HepG2 (cell line): ENCODE measurements around the gene MED19. TPM values are rescaled to one million over a fixed set of nuclear protein-coding genes. Genes with fewer than 3 reads are reported as not detected.

Experiments used
- ATF7 ChIP-seq, 2 experiments: fragments of 450-650 bp in 1 of 2; sonication (generic) in 1 of 2; formaldehyde crosslinking in 1 of 2; IDR thresholded peaks; 2 replicates each; pipeline versions ENCODE4 v1.4.0 to v1.6.1; 2016 to 2020; ENCODE audit warnings: antibody characterized with exemption in 1 of 2, mild to moderate bottlenecking in 1 of 2, missing genetic modification reagents in 1 of 2
- CENPT ChIP-seq: sonication (generic); formaldehyde crosslinking; IDR thresholded peaks from 2 replicates; pipeline ENCODE4 v1.8.0; 2022; ENCODE audit warnings: low read depth, mild to moderate bottlenecking, moderate library complexity, missing genetic modification reagents
- E2F2 ChIP-seq: sonication (generic); formaldehyde crosslinking; IDR thresholded peaks from 2 replicates; pipeline ENCODE4 v1.4.0; 2020; ENCODE audit warnings: missing genetic modification reagents, borderline replicate concordance
- GPN1 ChIP-seq: sonication (generic); formaldehyde crosslinking; IDR thresholded peaks from 2 replicates; pipeline ENCODE4 v1.5.1; 2020; ENCODE audit warnings: missing genetic modification reagents, borderline replicate concordance
- HMGXB4 ChIP-seq, 2 experiments: sonication (generic) in 1 of 2; formaldehyde crosslinking in 1 of 2; IDR thresholded peaks; 2 replicates each; pipeline versions ENCODE4 v1.4.0 to v1.6.1; 2018 to 2020; ENCODE audit warnings: missing genetic modification reagents in 2 of 2, borderline replicate concordance in 1 of 2, low read depth in 1 of 2, mild to moderate bottlenecking in 1 of 2, missing biosample characterization in 1 of 2
- HOXA3 ChIP-seq: sonication (generic); formaldehyde crosslinking; IDR thresholded peaks from 2 replicates; pipeline ENCODE4 v1.5.0; 2020; ENCODE audit warnings: missing genetic modification reagents
- IRF2 ChIP-seq: IDR thresholded peaks from 2 replicates; pipeline ENCODE4 v1.6.1; 2018; ENCODE audit warnings: missing genetic modification reagents, missing compliant biosample characterization
- KLF12 ChIP-seq: sonication (generic); formaldehyde crosslinking; IDR thresholded peaks from 2 replicates; pipeline ENCODE4 v1.4.0; 2020; ENCODE audit warnings: missing genetic modification reagents, borderline replicate concordance
- MIXL1 ChIP-seq: IDR thresholded peaks from 2 replicates; pipeline ENCODE4 v1.6.1; 2016
- NFAT5 ChIP-seq: sonication (generic); formaldehyde crosslinking; IDR thresholded peaks from 2 replicates; pipeline ENCODE4 v1.4.0; 2020; ENCODE audit warnings: missing genetic modification reagents
- POLR2AphosphoS5 ChIP-seq: IDR thresholded peaks from 2 replicates; pipeline ENCODE4 v1.6.1; 2012; ENCODE audit warnings: low read depth, low read length
- SALL1 ChIP-seq: sonication (generic); formaldehyde crosslinking; IDR thresholded peaks from 2 replicates; pipeline ENCODE4 v1.8.0; 2022; ENCODE audit warnings: mild to moderate bottlenecking, missing genetic modification reagents
- TOPORS ChIP-seq: sonication (generic); formaldehyde crosslinking; IDR thresholded peaks from 2 replicates; pipeline ENCODE4 v1.8.0; 2023; ENCODE audit warnings: mild to moderate bottlenecking, missing genetic modification reagents
- YEATS4 ChIP-seq: sonication (generic); formaldehyde crosslinking; IDR thresholded peaks from 2 replicates; pipeline ENCODE4 v1.4.0; 2020; ENCODE audit warnings: missing genetic modification reagents, borderline replicate concordance
- ZBTB25 ChIP-seq: IDR thresholded peaks from 2 replicates; pipeline ENCODE4 v1.6.1; 2018; ENCODE audit warnings: missing genetic modification reagents
- ZFX ChIP-seq: sonication (generic); formaldehyde crosslinking; IDR thresholded peaks from 2 replicates; pipeline ENCODE4 v1.4.0; 2020; ENCODE audit warnings: mild to moderate bottlenecking, low read depth, missing genetic modification reagents, moderate library complexity
- ZNF367 ChIP-seq: sonication (generic); formaldehyde crosslinking; IDR thresholded peaks from 2 replicates; pipeline ENCODE4 v1.4.0; 2020; ENCODE audit warnings: missing genetic modification reagents, borderline replicate concordance
- polyA plus RNA-seq, 8 experiments: library from polyadenylated mRNA; depleted of rRNA in 3 of 8; stranded (reverse) in 7 of 8; unstranded in 1 of 8; fragments of >200 nt; fragmentation: Illumina TruSeq in 4 of 8; extraction: Trizol in 4 of 8; gene quantifications; 2 replicates each; pipeline versions ENCODE4 v1.2.1 to v1.2.3, GENCODE V29; 2011 to 2016; ENCODE audit warnings: low read depth in 4 of 8, missing spikeins in 1 of 8, mixed read lengths in 1 of 8; ENCODE audit not compliant: insufficient read depth in 1 of 8
- total RNA-seq, 5 experiments: library from RNA; depleted of rRNA; stranded (reverse); fragments of >200 nt; fragmentation: Illumina TruSeq; extraction: Trizol; gene quantifications; 2 replicates each; pipeline ENCODE4 v1.2.3, GENCODE V29; 2016; ENCODE audit warnings: low read depth in 1 of 5
- TF ChIP-seq, protein P1 (sequence below): sonication (generic); formaldehyde crosslinking; IDR thresholded peaks from 2 replicates; pipeline ENCODE4 v1.4.0; 2020; ENCODE audit warnings: mild to moderate bottlenecking, missing genetic modification reagents

Gene MED19
- total and polyA plus RNA-seq, 2 of the 13 experiments (the other 11 are each of a cell fraction or from before 2014, with no cell fraction given), result 12.9 to 13.8 TPM

DNA sequence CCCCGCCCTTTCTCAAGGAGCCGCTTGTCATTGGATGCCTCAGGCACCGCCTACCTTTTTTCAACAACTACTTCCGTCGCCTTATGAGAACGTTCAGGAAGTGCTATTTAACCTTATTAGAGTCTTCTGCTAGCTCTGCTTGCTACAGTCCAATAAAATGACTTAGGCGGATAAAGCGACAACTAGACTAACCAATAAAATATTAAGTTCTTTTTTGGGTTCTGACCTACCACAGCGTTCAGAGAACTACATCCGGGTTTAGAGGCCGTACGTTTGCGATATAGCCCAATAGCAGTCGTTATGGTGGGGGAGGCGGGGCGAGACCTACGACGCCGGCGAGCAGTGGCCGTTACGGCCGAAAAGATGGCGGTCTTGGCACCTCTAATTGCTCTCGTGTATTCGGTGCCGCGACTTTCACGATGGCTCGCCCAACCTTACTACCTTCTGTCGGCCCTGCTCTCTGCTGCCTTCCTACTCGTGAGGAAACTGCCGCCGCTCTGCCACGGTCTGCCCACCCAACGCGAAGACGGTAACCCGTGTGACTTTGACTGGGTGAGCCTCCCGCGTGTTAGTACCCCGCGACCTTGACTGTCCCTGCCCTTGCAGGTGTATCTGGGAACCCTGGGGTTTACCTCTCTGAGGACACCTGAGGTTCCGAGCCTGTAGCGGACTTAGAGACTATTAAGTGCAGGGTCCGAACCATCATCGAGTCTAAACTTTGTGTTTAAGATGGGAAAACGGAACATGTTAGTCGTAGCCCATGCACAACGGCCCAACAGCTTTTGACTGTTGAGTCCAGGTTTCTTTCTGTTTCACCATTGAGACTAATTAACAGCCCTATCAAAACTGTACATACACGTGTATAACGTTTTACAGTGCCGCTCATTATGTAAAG is 488 bp upstream of the MED19 start, which contains the start of gene TMX2 (continued):
- TF ChIP-seq NFAT5 (CRISPR knock-in tag) (0 out of 2 replicates have a peak, but pooled peaks have one; percentile 32), YEATS4 (CRISPR knock-in tag) (peak; percentile 90), MIXL1 (peak; percentile 58; the same call in 1 of the 2 replicates), POLR2AphosphoS5 (peak; percentile 52; the same call in 1 of the 2 replicates), ZBTB25 (peak; percentile 20; the same call in 1 of the 2 replicates), GPN1 (no peak), ATF7 (IDR thresholded peaks at IDR 0.05) (no peak), ATF7 (CRISPR knock-in tag; IDR thresholded peaks at IDR 0.05) (no peak), ZFX (peak; percentile 15), HMGXB4 (CRISPR knock-in tag; IDR thresholded peaks at IDR 0.05; ENCODE audit: borderline replicate concordance in 1 of 2, low read depth in 1 of 2) (peak; percentile 18 to 70; a peak in 3 of 4 replicates), ZNF367 (CRISPR knock-in tag) (peak; percentile 81; the same call in 1 of the 2 replicates), SALL1 (CRISPR knock-in tag) (peak; percentile 79), E2F2 (CRISPR knock-in tag) (no peak), IRF2 (peak; percentile 7; the same call in 1 of the 2 replicates), HOXA3 (CRISPR knock-in tag) (peak; percentile 70), TOPORS (CRISPR knock-in tag) (0 out of 2 replicates have a peak, but pooled peaks have one; percentile 50), CENPT (no peak), KLF12 (peak; percentile 49; the same call in 1 of the 2 replicates)
- TF ChIP-seq, protein P1, sequence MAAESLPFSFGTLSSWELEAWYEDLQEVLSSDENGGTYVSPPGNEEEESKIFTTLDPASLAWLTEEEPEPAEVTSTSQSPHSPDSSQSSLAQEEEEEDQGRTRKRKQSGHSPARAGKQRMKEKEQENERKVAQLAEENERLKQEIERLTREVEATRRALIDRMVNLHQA, result no peak
